IMR-90 (cell line): Measurements from ENCODE around the gene GVQW3. TPM values are rescaled to one million over a fixed set of nuclear protein-coding genes. Genes with fewer than 3 reads are reported as not detected.

Source experiments
- ATAC-seq: fragments of 200-7000 bp; cut with Tn5 transposase; 2 replicates; pipeline ENCODE4 v1.9.1; 2020; ENCODE audit warnings: low read depth, mild to moderate bottlenecking, moderate library complexity
- Bru-seq: library from RNA; stranded (reverse); fragments of 400-500 nt; gene quantifications from one replicate; lab custom pipeline; 2021; lab: Mats Ljungman, UMichigan
- BruChase-seq, 2 experiments: library from RNA; stranded (reverse); fragments of 400-500 nt; gene quantifications; one replicate each; lab custom pipeline; 2021; lab: Mats Ljungman, UMichigan
- BruUV-seq: library from RNA; stranded (reverse); fragments of 400-500 nt; replicated peaks from 2 replicates; lab custom pipeline; 2021; lab: Mats Ljungman, UMichigan
- CTCF ChIA-PET: fragments of 300-600 bp; formaldehyde crosslinking; extraction: SDS; loops from one replicate; lab custom pipeline; 2021; ENCODE audit warnings: antibody characterized with exemption; lab: Yijun Ruan, JAX
- POLR2A ChIA-PET: fragments of 300-600 bp; sonication (Branson Sonifier 250); formaldehyde crosslinking; loops from one replicate; lab custom pipeline; 2022; ENCODE audit warnings: antibody characterized with exemption; ENCODE audit not compliant: unreplicated experiment; lab: Charles Lee
- DNase-seq: peaks from one replicate; pipeline ENCODE4 v3.0.0; 2013
- H2AFZ ChIP-seq: replicated peaks from 2 replicates; pipeline ENCODE3; 2013; ENCODE audit warnings: low read length, mild to moderate bottlenecking; ENCODE audit not compliant: poor library complexity
- H2AK5ac ChIP-seq: 2 replicates; pipeline ENCODE4 v1.6.1; 2013; ENCODE audit warnings: low read depth, low read length, inconsistent platforms
- H2AK9ac ChIP-seq: replicated peaks from 2 replicates; pipeline ENCODE3; 2013; ENCODE audit warnings: mild to moderate bottlenecking, low read depth, low read length, moderate library complexity; ENCODE audit not compliant: poor library complexity
- H2BK120ac ChIP-seq: 2 replicates; pipeline ENCODE4 v1.6.1; 2013; ENCODE audit warnings: low read depth, low read length, inconsistent platforms
- H2BK15ac ChIP-seq: 3 replicates; pipeline ENCODE4 v1.6.1; 2013; ENCODE audit warnings: low read depth, low read length, inconsistent platforms
- H2BK20ac ChIP-seq: 2 replicates; pipeline ENCODE4 v1.6.1; 2013; ENCODE audit warnings: low read depth, mild to moderate bottlenecking, inconsistent platforms, low read length, moderate library complexity
- H2BK5ac ChIP-seq: 2 replicates; pipeline ENCODE4 v1.6.1; 2013; ENCODE audit warnings: mild to moderate bottlenecking, low read depth, low read length, inconsistent platforms; ENCODE audit not compliant: poor library complexity, severe bottlenecking
- H3K14ac ChIP-seq: replicated peaks from 2 replicates; pipeline ENCODE4 v1.6.1; 2013; ENCODE audit warnings: low read depth, low read length, inconsistent platforms
- H3K18ac ChIP-seq: 2 replicates; pipeline ENCODE4 v1.6.1; 2013; ENCODE audit warnings: low read depth, low read length, control low read depth
- H3K23ac ChIP-seq: 2 replicates; pipeline ENCODE4 v1.6.1; 2013; ENCODE audit warnings: low read depth, low read length, inconsistent platforms
- H3K27ac ChIP-seq: 2 replicates; pipeline ENCODE4 v1.5.1; 2013; ENCODE audit warnings: mild to moderate bottlenecking, control low read depth, low read length; ENCODE audit not compliant: insufficient read depth
- H3K27me3 ChIP-seq: 2 replicates; pipeline ENCODE4 v1.6.1; 2013; ENCODE audit warnings: low read length; ENCODE audit not compliant: control insufficient read depth, insufficient read depth
- H3K36me3 ChIP-seq: 2 replicates; pipeline ENCODE4 v1.6.1; 2013; ENCODE audit warnings: low read length, mixed read lengths; ENCODE audit not compliant: control insufficient read depth, insufficient read depth
- H3K4ac ChIP-seq: 2 replicates; pipeline ENCODE4 v1.6.1; 2013; ENCODE audit warnings: low read depth, low read length, inconsistent platforms
- H3K4me1 ChIP-seq: 2 replicates; pipeline ENCODE4 v1.6.1; 2013; ENCODE audit warnings: low read length, mixed read lengths; ENCODE audit not compliant: control insufficient read depth, insufficient read depth
- H3K4me2 ChIP-seq: 2 replicates; pipeline ENCODE4 v1.6.1; 2013; ENCODE audit warnings: low read depth, mild to moderate bottlenecking, control low read depth, low read length, moderate library complexity
- H3K4me3 ChIP-seq: 2 replicates; pipeline ENCODE4 v1.5.1; 2013; ENCODE audit warnings: low read depth, mild to moderate bottlenecking, control low read depth, low read length, moderate library complexity; ENCODE audit not compliant: insufficient read depth
- H3K56ac ChIP-seq: 2 replicates; pipeline ENCODE4 v1.6.1; 2013; ENCODE audit warnings: low read length, inconsistent platforms; ENCODE audit not compliant: insufficient read depth; ENCODE audit errors: extremely low read depth
- H3K79me1 ChIP-seq, 2 experiments: 2 replicates each; pipeline ENCODE4 v1.6.1; 2013; ENCODE audit warnings: low read length in 2 of 2, inconsistent platforms in 1 of 2, low read depth in 1 of 2
- H3K9ac ChIP-seq: 2 replicates; pipeline ENCODE4 v1.6.1; 2013; ENCODE audit warnings: low read depth, low read length, control low read depth
- H3K9me1 ChIP-seq: 2 replicates; pipeline ENCODE4 v1.6.1; 2013; ENCODE audit warnings: low read length, inconsistent platforms; ENCODE audit not compliant: insufficient read depth
- H3K9me3 ChIP-seq: 2 replicates; pipeline ENCODE4 v1.6.1; 2013; ENCODE audit warnings: low read length; ENCODE audit not compliant: control insufficient read depth, insufficient read depth
- H4K20me1 ChIP-seq: 2 replicates; pipeline ENCODE4 v1.6.1; 2013; ENCODE audit warnings: low read length, inconsistent platforms; ENCODE audit not compliant: insufficient read depth
- H4K5ac ChIP-seq: 2 replicates; pipeline ENCODE4 v1.6.1; 2013; ENCODE audit warnings: mild to moderate bottlenecking, low read depth, low read length, control low read depth
- H4K8ac ChIP-seq, 2 experiments: 2 replicates each; pipeline ENCODE4 v1.6.1; 2013; ENCODE audit warnings: low read depth in 2 of 2, low read length in 2 of 2, control low read depth in 1 of 2, inconsistent platforms in 1 of 2
- H4K91ac ChIP-seq: 2 replicates; pipeline ENCODE4 v1.6.1; 2013; ENCODE audit warnings: low read depth, low read length, inconsistent platforms; ENCODE audit not compliant: insufficient read depth
- BHLHE40 ChIP-seq: fragments of 150-350 bp; IDR thresholded peaks from 2 replicates; pipeline ENCODE4 v1.6.1; 2016; ENCODE audit warnings: mild to moderate bottlenecking, low read depth, low read length
- CHD1 ChIP-seq: IDR thresholded peaks from 2 replicates; pipeline ENCODE4 v1.6.1; 2012; ENCODE audit warnings: low read depth, low read length, improper control_type of control experiment
- MAZ ChIP-seq: IDR thresholded peaks from 2 replicates; pipeline ENCODE4 v1.6.1; 2012; ENCODE audit warnings: low read depth, mild to moderate bottlenecking, low read length, improper control_type of control experiment, moderate library complexity, borderline replicate concordance
- MXI1 ChIP-seq: IDR thresholded peaks from 2 replicates; pipeline ENCODE4 v1.6.1; 2012; ENCODE audit warnings: low read depth, mild to moderate bottlenecking, low read length, moderate library complexity, borderline replicate concordance
- NFE2L2 ChIP-seq: fragments of 150-350 bp; IDR thresholded peaks from 2 replicates; pipeline ENCODE4 v1.6.1; 2016; ENCODE audit warnings: low read depth, mild to moderate bottlenecking, low read length
- POLR2A ChIP-seq: IDR thresholded peaks from 2 replicates; pipeline ENCODE4 v1.6.1; 2012; ENCODE audit warnings: mild to moderate bottlenecking, low read depth, low read length
- RAD21 ChIP-seq: IDR thresholded peaks from 2 replicates; pipeline ENCODE4 v1.6.1; 2012; ENCODE audit warnings: low read length, improper control_type of control experiment
- RCOR1 ChIP-seq: IDR thresholded peaks from 2 replicates; pipeline ENCODE4 v1.6.1; 2012; ENCODE audit warnings: mild to moderate bottlenecking, low read length, improper control_type of control experiment; ENCODE audit not compliant: insufficient replicate concordance
- RFX5 ChIP-seq: IDR thresholded peaks from 2 replicates; pipeline ENCODE4 v1.8.0; 2012; ENCODE audit warnings: low read depth, mild to moderate bottlenecking, low read length, moderate library complexity
- SMC3 ChIP-seq: fragments of 150-350 bp; IDR thresholded peaks from 2 replicates; pipeline ENCODE4 v1.6.1; 2016; ENCODE audit warnings: low read depth, mild to moderate bottlenecking, antibody characterized with exemption, low read length, moderate library complexity
- WGBS, 2 experiments: methylation state at CpG; one replicate each; pipeline versions ENCODE4 v1.1.5 to v1.1.7; 2013; ENCODE audit warnings: missing lambda C conversion rate in 2 of 2; ENCODE audit not compliant: insufficient read length in 1 of 2; ENCODE audit errors: extremely low coverage in 2 of 2; 5-methylcytosine and 5-hydroxymethylcytosine counted together
- dilution Hi-C: fragments of 300-500 bp; cut with HindIII; formaldehyde crosslinking; loops from one replicate; pipeline ENCODE4 v1.14.3; 2018; ENCODE audit warnings: low sequenced_read_pairs; ENCODE audit not compliant: unreplicated experiment
- in situ Hi-C: fragments of 300-500 bp; cut with MboI; formaldehyde crosslinking; loops from 3 replicates; pipeline ENCODE4 v1.14.3; 2019; ENCODE audit warnings: low sequenced_read_pairs, inconsistent platforms, mixed read lengths
- intact Hi-C: fragments of 100-400 bp; cut with micrococcal nuclease; formaldehyde crosslinking; loops from 2 replicates; pipeline ENCODE4 v1.10.0; 2022
- long read RNA-seq: library from polyadenylated mRNA; unstranded; transcript quantifications from one replicate; pipeline ENCODE4 v2.0.0, GENCODE V29; 2021; ENCODE audit not compliant: unreplicated experiment
- polyA plus RNA-seq, 3 experiments: library from polyadenylated mRNA; depleted of rRNA; stranded (reverse); fragments of >200 nt; gene quantifications; 2 replicates each; pipeline ENCODE4 v1.2.3, GENCODE V29; 2012; ENCODE audit warnings: low replicate concordance in 1 of 3
- total RNA-seq: library from RNA; depleted of rRNA; stranded (reverse); fragments of >200 nt; gene quantifications from 2 replicates; pipeline ENCODE4 v1.2.3, GENCODE V29; 2012; rRNA removed
- TF ChIP-seq, protein P1 (sequence below): fragments of 150-350 bp; IDR thresholded peaks from 2 replicates; pipeline ENCODE4 v1.6.1; 2016; ENCODE audit warnings: low read depth, mild to moderate bottlenecking, low read length, moderate library complexity, borderline replicate concordance
- TF ChIP-seq, protein P2 (sequence below): conservative IDR thresholded peaks from 2 replicates; pipeline ENCODE4 v1.5.1; 2012; ENCODE audit warnings: mild to moderate bottlenecking, low read depth, low read length, improper control_type of control experiment

The GVQW3 gene
- total RNA-seq, result 0.83 and 1.1 TPM in 2 replicates
- polyA plus RNA-seq (2012; rRNA removed), result 0.73 and 0.96 TPM in 2 replicates
- polyA plus RNA-seq (2012; cell fraction: cytosol; rRNA removed), result 0.19 and 0.27 TPM in 2 replicates
- polyA plus RNA-seq (2012; cell fraction: nucleus; rRNA removed; ENCODE audit: low replicate concordance), result 1.2 and 3.7 TPM in 2 replicates
- percentile 33 among the genes with signal in this experiment for Bru-seq, nascent RNA
- percentile 47 among the genes with signal in this experiment for BruChase-seq, experiment 1, labeled RNA remaining after a 6-hour chase
- BruChase-seq, experiment 2, labeled RNA remaining after a 2-hour chase, result percentile 47 among the genes with signal in this experiment
- long read RNA-seq, result 0 reads

DNA sequence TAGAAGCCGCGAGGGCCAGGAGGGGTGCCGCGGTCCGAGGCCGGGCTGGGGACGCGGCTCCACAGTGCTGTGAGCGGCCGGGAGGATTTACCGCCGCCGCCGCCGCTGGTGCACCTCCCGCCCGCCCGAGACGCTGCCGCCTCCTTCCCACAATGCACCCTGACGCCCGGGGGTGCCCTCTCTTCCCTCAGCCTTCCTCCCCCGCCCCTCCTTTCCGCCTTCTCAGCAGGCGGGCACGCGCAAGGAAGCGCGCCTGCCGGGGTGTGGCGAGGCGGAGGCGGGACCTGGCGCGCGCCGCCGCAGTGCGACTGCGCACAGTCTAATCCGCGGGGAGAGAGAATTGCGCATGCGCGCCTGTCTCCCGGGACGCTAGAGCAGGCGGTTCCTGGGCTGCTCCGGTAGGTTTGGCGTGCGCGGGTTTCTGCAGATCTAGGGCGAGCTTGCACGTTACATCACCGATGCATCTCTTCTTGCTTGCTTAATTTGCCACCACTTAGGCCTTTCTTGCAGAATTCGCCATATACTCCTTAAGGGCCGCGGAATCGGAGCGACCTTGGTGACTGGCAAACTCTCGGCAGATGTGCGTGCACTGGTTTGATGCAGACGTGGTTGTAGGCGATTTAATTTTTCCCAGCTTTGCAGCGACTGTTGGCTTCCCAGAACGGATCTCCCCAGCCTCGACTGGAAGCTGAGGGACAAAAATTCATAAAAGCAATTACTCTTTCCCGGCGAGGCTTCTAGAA is at the start of gene GVQW3, which contains the start of gene THAP12:
GVQW3 (plus strand) TSS at position 347 of the 743 bp plus-strand sequence. CDS start 506 bp downstream, outside the sequence.
THAP12 (minus strand) TSS at position 156 of the 743 bp plus-strand sequence. CDS start 296 bp downstream, outside the sequence.
- ChIA-PET POLR2A (no interaction called here), CTCF (interaction anchor here (1.1 kb wide), 1 partner anchor 9 kb away, joined by 3 read pairs; no protein-coding TSS in a partner anchor)
- intact Hi-C loops, result loop anchor here (5.0 to 10.0 kb wide), 3 partner anchors 61 to 294 kb away; partner anchors contain the start of gene LRRC32
- peak; percentile 97 for DNase-seq
- no peak within 1 kb of the TSS for H2BK120ac ChIP-seq
- H2BK15ac ChIP-seq, result no peak within 1 kb of the TSS
- dilution Hi-C loops, result no loop called here
- 2% methylated on average over 41 of the region's 69 CpGs; no CpG with 5 or more reads in 1 of the 2 experiments for WGBS, 2 experiments
- H4K20me1 ChIP-seq, result peaks cover 22% of the 10 kb centered on the region; the same call in 1 of the 2 replicates
- no peak within 1 kb of the TSS for H4K91ac ChIP-seq
- peak within 1 kb of the TSS; percentile 16 for H3K18ac ChIP-seq
- no peak within 1 kb of the TSS for H2BK20ac ChIP-seq
- H2AFZ ChIP-seq, result peak within 1 kb of the TSS; percentile 95
- in situ Hi-C loops, result no loop called here
- H3K4me2 ChIP-seq, result peak within 1 kb of the TSS; percentile 100
- H3K36me3 ChIP-seq, result 0 out of 2 replicates have a peak, but pooled peaks cover 2% of the 10 kb centered on the region
- H3K4ac ChIP-seq, result peak within 1 kb of the TSS; percentile 57
- H4K8ac ChIP-seq, result peak within 1 kb of the TSS; percentile 21 to 90; a peak in 3 of 4 replicates
- peak within 1 kb of the TSS; percentile 55 for H2BK5ac ChIP-seq
- no TSS peak for BruUV-seq
- H4K5ac ChIP-seq, result peak within 1 kb of the TSS; percentile 61
- H2AK5ac ChIP-seq, result no peak within 1 kb of the TSS
- no peaks in the 10 kb centered on the region for H3K27me3 ChIP-seq
- peak; percentile 95 for ATAC-seq
- H3K56ac ChIP-seq, result peak within 1 kb of the TSS; percentile 40
- peaks cover 8% of the 10 kb centered on the region for H3K4me1 ChIP-seq
- peak within 1 kb of the TSS; percentile 73 for H3K27ac ChIP-seq
- peaks cover 19 to 54% of the 10 kb centered on the region in 2 experiments for H3K79me1 ChIP-seq
- peaks cover 11% of the 10 kb centered on the region for H3K9me1 ChIP-seq
- peak within 1 kb of the TSS; percentile 1 for H2AK9ac ChIP-seq
- peak within 1 kb of the TSS; percentile 99 for H3K4me3 ChIP-seq
- peak within 1 kb of the TSS; percentile 71 for H3K23ac ChIP-seq
- H3K9ac ChIP-seq, result peak within 1 kb of the TSS; percentile 93
- peak within 1 kb of the TSS; percentile 74 for H3K14ac ChIP-seq
- H3K9me3 ChIP-seq, result no peaks in the 10 kb centered on the region
- TF ChIP-seq MXI1 (peak; percentile 81; the same call in 1 of the 2 replicates), MAZ (peak; percentile 98), BHLHE40 (peak; percentile 51; the same call in 1 of the 2 replicates), CHD1 (no peak), SMC3 (no peak), POLR2A (peak; percentile 39; the same call in 1 of the 2 replicates), RAD21 (no peak), NFE2L2 (no peak), RFX5 (no peak), RCOR1 (no peak)
- TF ChIP-seq, protein P1, sequence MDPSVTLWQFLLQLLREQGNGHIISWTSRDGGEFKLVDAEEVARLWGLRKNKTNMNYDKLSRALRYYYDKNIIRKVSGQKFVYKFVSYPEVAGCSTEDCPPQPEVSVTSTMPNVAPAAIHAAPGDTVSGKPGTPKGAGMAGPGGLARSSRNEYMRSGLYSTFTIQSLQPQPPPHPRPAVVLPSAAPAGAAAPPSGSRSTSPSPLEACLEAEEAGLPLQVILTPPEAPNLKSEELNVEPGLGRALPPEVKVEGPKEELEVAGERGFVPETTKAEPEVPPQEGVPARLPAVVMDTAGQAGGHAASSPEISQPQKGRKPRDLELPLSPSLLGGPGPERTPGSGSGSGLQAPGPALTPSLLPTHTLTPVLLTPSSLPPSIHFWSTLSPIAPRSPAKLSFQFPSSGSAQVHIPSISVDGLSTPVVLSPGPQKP, result no peak
- TF ChIP-seq, protein P2, sequence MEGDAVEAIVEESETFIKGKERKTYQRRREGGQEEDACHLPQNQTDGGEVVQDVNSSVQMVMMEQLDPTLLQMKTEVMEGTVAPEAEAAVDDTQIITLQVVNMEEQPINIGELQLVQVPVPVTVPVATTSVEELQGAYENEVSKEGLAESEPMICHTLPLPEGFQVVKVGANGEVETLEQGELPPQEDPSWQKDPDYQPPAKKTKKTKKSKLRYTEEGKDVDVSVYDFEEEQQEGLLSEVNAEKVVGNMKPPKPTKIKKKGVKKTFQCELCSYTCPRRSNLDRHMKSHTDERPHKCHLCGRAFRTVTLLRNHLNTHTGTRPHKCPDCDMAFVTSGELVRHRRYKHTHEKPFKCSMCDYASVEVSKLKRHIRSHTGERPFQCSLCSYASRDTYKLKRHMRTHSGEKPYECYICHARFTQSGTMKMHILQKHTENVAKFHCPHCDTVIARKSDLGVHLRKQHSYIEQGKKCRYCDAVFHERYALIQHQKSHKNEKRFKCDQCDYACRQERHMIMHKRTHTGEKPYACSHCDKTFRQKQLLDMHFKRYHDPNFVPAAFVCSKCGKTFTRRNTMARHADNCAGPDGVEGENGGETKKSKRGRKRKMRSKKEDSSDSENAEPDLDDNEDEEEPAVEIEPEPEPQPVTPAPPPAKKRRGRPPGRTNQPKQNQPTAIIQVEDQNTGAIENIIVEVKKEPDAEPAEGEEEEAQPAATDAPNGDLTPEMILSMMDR, result no peak; the same call in 1 of the 2 replicates
